Peyer's patch (tissue), 4 donors: ENCODE data around the gene MPLKIP.

ENCODE experiments used
- POLR2A ChIP-seq, 2 donors: fragments of 450-650 bp; IDR thresholded peaks; one replicate each; pipeline ENCODE4 v1.5.1; 2017; ENCODE audit warnings: antibody characterized with exemption in 2 of 2, mild to moderate bottlenecking in 2 of 2, moderate library complexity in 2 of 2
- TF ChIP-seq, protein P1 (sequence below), 6 experiments: fragments of 450-650 bp in 4 of 6; fragments of 200-600 bp in 2 of 6; sonication (generic) in 1 of 6; IDR thresholded peaks; one replicate each; pipeline ENCODE4 v1.5.1; 2017 to 2019; ENCODE audit warnings: antibody characterized with exemption in 6 of 6, mild to moderate bottlenecking in 3 of 6, moderate library complexity in 1 of 6

GRCh38 chr7:40162516-40162915 lies 28.1 kb upstream of the MPLKIP start:
- TF ChIP-seq, protein P1, sequence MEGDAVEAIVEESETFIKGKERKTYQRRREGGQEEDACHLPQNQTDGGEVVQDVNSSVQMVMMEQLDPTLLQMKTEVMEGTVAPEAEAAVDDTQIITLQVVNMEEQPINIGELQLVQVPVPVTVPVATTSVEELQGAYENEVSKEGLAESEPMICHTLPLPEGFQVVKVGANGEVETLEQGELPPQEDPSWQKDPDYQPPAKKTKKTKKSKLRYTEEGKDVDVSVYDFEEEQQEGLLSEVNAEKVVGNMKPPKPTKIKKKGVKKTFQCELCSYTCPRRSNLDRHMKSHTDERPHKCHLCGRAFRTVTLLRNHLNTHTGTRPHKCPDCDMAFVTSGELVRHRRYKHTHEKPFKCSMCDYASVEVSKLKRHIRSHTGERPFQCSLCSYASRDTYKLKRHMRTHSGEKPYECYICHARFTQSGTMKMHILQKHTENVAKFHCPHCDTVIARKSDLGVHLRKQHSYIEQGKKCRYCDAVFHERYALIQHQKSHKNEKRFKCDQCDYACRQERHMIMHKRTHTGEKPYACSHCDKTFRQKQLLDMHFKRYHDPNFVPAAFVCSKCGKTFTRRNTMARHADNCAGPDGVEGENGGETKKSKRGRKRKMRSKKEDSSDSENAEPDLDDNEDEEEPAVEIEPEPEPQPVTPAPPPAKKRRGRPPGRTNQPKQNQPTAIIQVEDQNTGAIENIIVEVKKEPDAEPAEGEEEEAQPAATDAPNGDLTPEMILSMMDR (IDR thresholded peaks at IDR 0.05): no peak
- no peak for TF ChIP-seq POLR2A (IDR thresholded peaks at IDR 0.05)
